Esophagus squamous epithelium (tissue), 5 donors: ENCODE data around the gene NPHP3. TPM values are rescaled to one million over a fixed set of nuclear protein-coding genes. Genes with fewer than 3 reads are reported as not detected.
A peak's percentile ranks its signal among the peaks of the same experiment; 100 is the strongest.

Experiments used
- DNase-seq: peaks from one replicate; lab custom pipeline; 2025; lab: John Stamatoyannopoulos, UW
- H3K27ac ChIP-seq, 4 donors: fragments of 200-600 bp; sonication (generic); one replicate each; pipeline ENCODE4 v1.5.1; 2016 to 2019; ENCODE audit warnings: mild to moderate bottlenecking in 1 of 4
- H3K27me3 ChIP-seq, 4 donors: fragments of 200-600 bp; sonication (generic); 1 replicate in 3 of 4; 2 replicates in 1 of 4; pipeline versions ENCODE4 v1.5.1 to v1.6.0; 2017 to 2021; ENCODE audit warnings: antibody characterized with exemption in 1 of 4
- H3K36me3 ChIP-seq, 3 donors: fragments of 200-600 bp; sonication (generic); one replicate each; pipeline ENCODE4 v1.5.1; 2016 to 2019
- H3K4me1 ChIP-seq, 3 donors: fragments of 200-600 bp; sonication (generic); one replicate each; pipeline ENCODE4 v1.5.1; 2017 to 2019
- H3K4me3 ChIP-seq, 4 donors: fragments of 200-600 bp; sonication (generic); 1 replicate in 3 of 4; 2 replicates in 1 of 4; pipeline ENCODE4 v1.5.1; 2016 to 2019; ENCODE audit warnings: mild to moderate bottlenecking in 2 of 4, moderate library complexity in 1 of 4
- H3K9me3 ChIP-seq, 3 donors: fragments of 200-600 bp; sonication (generic); one replicate each; pipeline ENCODE4 v1.5.1; 2016 to 2019
- CTCF ChIP-seq, 6 experiments: fragments of 450-650 bp in 4 of 6; fragments of 200-600 bp in 2 of 6; sonication (generic) in 2 of 6; IDR thresholded peaks; one replicate each; pipeline ENCODE4 v1.5.1; 2016 to 2019; ENCODE audit warnings: antibody characterized with exemption in 6 of 6, mild to moderate bottlenecking in 4 of 6, moderate library complexity in 4 of 6
- POLR2A ChIP-seq, 4 donors: fragments of 450-650 bp; IDR thresholded peaks; one replicate each; pipeline ENCODE4 v1.6.1; 2017; ENCODE audit warnings: antibody characterized with exemption in 4 of 4, mild to moderate bottlenecking in 4 of 4, moderate library complexity in 3 of 4
- WGBS, 2 donors: methylation state at CpG; one replicate each; pipeline ENCODE4 v1.1.5; 2018; 5-methylcytosine and 5-hydroxymethylcytosine counted together
- intact Hi-C: fragments of 100-400 bp; cut with DNase I; formaldehyde crosslinking; loops from one replicate; pipeline ENCODE4 v1.15.0; 2022
- total RNA-seq, 4 donors: library from RNA; depleted of rRNA; stranded (reverse); fragments of >200 nt; gene quantifications; one replicate each; pipeline ENCODE4 v1.1.0, GENCODE V29; 2016
- donor health status: DM: yes; HTN: yes; CAD: no.

Gene NPHP3
- total RNA-seq, 4 donors from 2014 or later, result 7.1 to 27.8 (median 9.1) TPM

GRCh38 chr3:132679911-132680310 is 42.3 kb downstream of the NPHP3 start:
- intact Hi-C loops, result no loop called here
- H3K27ac ChIP-seq, result no peak overlapping the region
- H3K4me3 ChIP-seq, result no peak overlapping the region
- WGBS, 2 donors, result 98% methylated on average over 3 to 5 of the region's 5 CpGs
- no peaks in the 10 kb centered on the region for H3K9me3 ChIP-seq
- no peak for DNase-seq
- no peaks in the 10 kb centered on the region for H3K4me1 ChIP-seq
- TF ChIP-seq POLR2A (IDR thresholded peaks at IDR 0.05) (no peak), CTCF (IDR thresholded peaks at IDR 0.05) (no peak)
- H3K36me3 ChIP-seq, result peaks cover 0 to 96% (median 7%) of the 10 kb centered on the region in 3 donors
- no peaks in the 10 kb centered on the region for H3K27me3 ChIP-seq

- no peak for TF ChIP-seq POLR2A (IDR thresholded peaks at IDR 0.05)
- no peak for TF ChIP-seq CTCF (IDR thresholded peaks at IDR 0.05)
- Histone ChIP-seq H3K27me3 (no peaks in the 10 kb centered on the region), H3K4me3 (no peak overlapping the region), H3K27ac (no peak overlapping the region), H3K9me3 (no peaks in the 10 kb centered on the region), H3K4me1 (peaks cover 0 to 10% (median 0%) of the 10 kb centered on the region in 3 donors), H3K36me3 (peaks cover 0 to 82% (median 4%) of the 10 kb centered on the region in 3 donors)
- no peak for DNase-seq
- intact Hi-C loops, result no loop called here
Observed at GRCh38 chr3:132675408-132675807, 46.8 kb downstream of the NPHP3 start.

- H3K4me3 ChIP-seq, result no peak overlapping the region
- WGBS, 2 donors, result 86 to 93% methylated on average over 5 of the region's 5 CpGs
- intact Hi-C loops, result no loop called here
- H3K27ac ChIP-seq, result no peak overlapping the region
- no peaks in the 10 kb centered on the region for H3K27me3 ChIP-seq
- DNase-seq, result no peak
- H3K36me3 ChIP-seq, result peaks cover 0 to 37% (median 4%) of the 10 kb centered on the region in 3 donors
- H3K4me1 ChIP-seq, result peaks cover 0 to 14% (median 0%) of the 10 kb centered on the region in 3 donors
- TF ChIP-seq CTCF (IDR thresholded peaks at IDR 0.05) (no peak), POLR2A (IDR thresholded peaks at IDR 0.05) (no peak)
- H3K9me3 ChIP-seq, result no peaks in the 10 kb centered on the region
Observed at GRCh38 chr3:132669256-132669777, 52.9 kb downstream of the NPHP3 start.

DNA sequence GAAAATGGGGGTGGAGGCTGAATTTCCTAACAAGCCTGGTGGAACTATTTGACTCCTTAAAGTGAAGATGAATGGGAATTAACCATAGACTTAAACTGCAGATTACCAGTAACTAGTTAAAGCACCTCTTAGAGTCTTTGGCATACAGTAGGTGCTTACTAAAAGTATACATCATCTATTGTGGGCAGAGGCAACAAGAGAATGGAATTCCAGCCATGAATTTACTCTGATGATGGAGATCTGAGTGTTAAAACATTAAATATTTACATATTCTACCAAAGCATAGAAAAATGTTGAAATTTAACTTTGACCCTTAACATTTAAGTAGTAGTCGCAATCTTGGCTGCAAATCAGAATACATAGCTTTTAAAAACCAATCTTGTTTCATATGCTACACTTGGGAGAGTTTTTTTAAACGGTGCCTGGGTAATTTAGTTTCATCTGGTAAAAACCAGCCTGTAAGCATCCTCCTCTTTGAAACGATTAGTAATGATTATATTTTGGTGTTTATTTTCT is 56.9 kb downstream of the NPHP3 start:
- 57 to 64% methylated on average over 3 of the region's 3 CpGs for WGBS, 2 donors
- Histone ChIP-seq H3K9me3 (no peaks in the 10 kb centered on the region), H3K4me1 (peaks cover 0 to 32% (median 11%) of the 10 kb centered on the region in 3 donors), H3K4me3 (no peak overlapping the region), H3K27ac (no peak overlapping the region), H3K27me3 (no peaks in the 10 kb centered on the region), H3K36me3 (peaks cover 0 to 11% (median 0%) of the 10 kb centered on the region in 3 donors)
- no peak for DNase-seq
- TF ChIP-seq CTCF (IDR thresholded peaks at IDR 0.05) (no peak), POLR2A (IDR thresholded peaks at IDR 0.05) (no peak)
- intact Hi-C loops, result no loop called here

- no peaks in the 10 kb centered on the region for H3K9me3 ChIP-seq
- no peaks in the 10 kb centered on the region for H3K27me3 ChIP-seq
- TF ChIP-seq POLR2A (IDR thresholded peaks at IDR 0.05) (no peak), CTCF (IDR thresholded peaks at IDR 0.05) (no peak)
- H3K27ac ChIP-seq, result no peak overlapping the region
- no peak for DNase-seq
- no peaks in the 10 kb centered on the region for H3K36me3 ChIP-seq
- H3K4me3 ChIP-seq, result peak overlapping the region in 1 of 4 donors; percentile 71
- H3K4me1 ChIP-seq, result peaks cover 0 to 51% (median 20%) of the 10 kb centered on the region in 3 donors
- intact Hi-C loops, result no loop called here
Observed at GRCh38 chr3:132662212-132662611, 60.0 kb downstream of the NPHP3 start.
